Activated CD4-positive, alpha-beta T cell treated with anti-CD3 and anti-CD28 coated beads, Interleukin-2, amount 50 U/mL, for 24 hours (primary cell): ENCODE results near the gene SRY.
"Not testable (repeated sequence)": the region's sequence is repeated elsewhere in the genome, so short reads cannot be mapped to it uniquely, and the experiment has no call there.

ENCODE experiments used
- DNase-seq, 2 donors: peaks; one replicate each; pipeline ENCODE4 v3.0.0-alpha.2; 2020; ENCODE audit warnings: low read depth in 1 of 2, low spot score in 1 of 2

SRY gene

DNA sequence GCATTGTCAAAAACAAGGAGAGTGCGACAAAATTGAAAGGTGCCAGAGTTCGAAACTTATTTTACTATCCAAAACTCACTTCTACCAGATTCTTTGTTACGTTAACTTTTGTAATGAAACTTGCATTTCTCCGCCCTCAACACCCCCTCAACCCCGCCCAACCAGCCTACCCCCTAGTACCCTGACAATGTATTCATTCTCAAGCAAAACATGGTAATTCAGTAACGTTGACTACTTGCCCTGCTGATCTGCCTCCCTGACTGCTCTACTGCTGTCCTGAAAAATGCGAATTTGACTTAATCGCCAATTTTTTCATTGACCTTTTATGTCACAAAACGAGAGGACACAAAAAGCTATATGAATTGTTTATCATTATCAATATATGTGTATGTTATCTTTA is at the start of gene SRY:
SRY (minus strand) TSS at position 83 of the 400 bp plus-strand sequence; CDS start at position 4, 79 bp downstream.
- DNase-seq: no peak

DNA sequence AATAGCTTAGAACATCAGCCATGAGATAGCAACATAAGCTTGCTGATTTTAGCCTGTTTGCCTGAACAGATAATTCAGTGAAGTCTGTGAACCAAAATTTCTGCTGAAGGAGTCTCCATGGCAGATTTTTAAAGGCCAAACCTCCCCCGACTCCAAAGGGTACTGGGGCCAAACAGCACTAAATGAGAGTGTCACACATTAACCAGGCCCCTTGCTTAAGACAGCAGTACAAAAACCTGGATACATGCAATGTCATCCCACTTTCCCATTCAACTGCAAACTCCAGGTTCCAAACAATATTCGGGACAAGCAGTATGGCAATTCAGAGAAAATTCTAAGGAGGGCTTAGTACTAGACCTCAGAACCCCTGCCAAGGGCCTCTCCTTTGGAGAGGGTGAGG is 49.6 kb upstream of the SRY start:
- no peak for DNase-seq

DNA sequence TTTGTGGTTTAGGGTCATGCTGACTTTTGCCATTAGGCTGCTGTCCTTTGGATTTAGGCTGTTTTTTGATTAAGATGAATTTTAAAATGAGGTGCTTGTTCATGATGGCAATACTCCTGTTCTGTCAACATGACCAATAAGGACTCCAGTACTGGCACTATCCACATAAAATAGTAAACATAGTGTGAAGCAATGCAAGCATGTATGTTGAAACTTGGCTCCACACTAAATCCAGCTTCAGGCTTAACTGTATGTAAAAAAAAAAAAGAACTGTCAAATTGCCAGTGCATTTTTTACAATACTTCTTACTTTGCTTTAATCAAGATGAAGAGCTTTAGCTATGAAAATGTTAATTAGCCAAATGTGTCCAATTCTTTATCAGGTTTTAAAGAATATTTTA is 47.7 kb upstream of the SRY start:
- no peak for DNase-seq

DNA sequence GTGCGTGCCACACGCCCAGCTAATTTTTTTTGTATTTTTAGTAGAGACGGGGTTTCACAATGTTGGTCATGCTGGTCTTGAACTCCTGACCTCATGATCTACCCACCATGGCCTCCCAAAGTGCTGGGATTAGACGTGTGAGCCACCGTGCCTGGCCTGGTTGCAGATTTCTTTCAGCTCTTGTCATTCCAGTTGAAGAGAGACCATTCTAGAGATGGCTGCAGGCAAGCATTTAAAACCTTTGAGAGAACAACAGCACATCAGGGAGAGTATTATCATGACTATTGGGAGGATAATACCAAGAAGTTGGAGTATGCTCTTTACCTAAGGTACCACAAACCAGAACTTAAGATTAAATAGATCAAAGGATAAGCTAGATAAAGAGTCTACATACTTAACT is 41.0 kb upstream of the SRY start:
- DNase-seq: no peak

DNA sequence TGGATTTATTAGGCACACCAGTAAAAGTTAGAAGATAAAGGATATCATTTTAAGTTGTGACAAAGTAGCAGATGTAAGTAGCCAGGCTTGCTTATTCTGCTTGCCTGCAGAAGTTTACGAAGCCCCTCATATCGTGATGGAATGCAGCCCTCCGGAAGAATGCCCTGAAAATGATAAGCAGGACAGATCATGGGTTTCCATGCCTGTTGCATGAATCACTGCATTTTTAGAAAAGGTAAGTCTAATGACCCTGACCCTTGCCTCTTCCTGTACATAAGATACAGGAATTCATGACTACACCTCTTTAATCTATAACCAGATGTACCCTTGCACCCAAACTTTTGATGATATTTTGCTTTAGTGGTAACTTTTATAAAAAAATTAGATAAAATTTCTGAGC is 37.0 kb upstream of the SRY start:
- no peak for DNase-seq

DNA sequence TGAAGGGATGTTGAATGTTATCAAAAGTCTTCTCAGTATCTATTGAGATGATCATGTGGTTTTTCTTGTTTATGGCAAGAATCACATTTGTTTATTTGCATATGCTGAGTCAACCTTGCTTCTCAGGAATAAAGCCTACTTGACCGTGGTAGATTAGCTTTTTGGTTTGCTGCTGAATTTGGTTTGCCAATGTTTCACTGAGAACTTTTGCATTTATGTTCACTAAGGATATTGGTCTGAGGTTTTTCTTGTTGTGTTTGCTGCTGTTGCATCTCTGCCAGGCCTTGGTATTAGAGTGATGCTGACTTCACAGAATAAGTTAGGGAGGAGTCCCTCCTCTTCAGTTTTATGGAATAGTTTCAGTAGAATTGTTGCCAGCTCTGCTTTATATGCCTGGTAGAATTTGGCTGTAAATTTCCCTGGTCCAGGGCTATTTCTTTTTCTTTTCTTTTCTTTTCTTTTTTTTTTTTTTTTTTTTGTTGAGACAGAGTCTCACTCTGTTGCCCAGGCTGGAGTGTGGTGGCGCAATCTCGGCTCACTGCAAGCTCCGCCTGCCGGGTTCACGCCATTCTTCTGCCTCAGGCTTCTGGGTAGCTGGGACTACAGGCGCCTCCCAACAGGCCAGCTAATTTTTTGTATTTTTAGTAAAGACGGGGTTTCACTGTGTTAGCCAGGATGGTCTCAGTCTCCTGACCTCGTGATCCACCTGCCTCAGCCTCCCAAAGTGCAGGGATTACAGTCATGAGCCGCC is 29.8 kb upstream of the SRY start:
- not testable (repeated sequence) for DNase-seq

DNA sequence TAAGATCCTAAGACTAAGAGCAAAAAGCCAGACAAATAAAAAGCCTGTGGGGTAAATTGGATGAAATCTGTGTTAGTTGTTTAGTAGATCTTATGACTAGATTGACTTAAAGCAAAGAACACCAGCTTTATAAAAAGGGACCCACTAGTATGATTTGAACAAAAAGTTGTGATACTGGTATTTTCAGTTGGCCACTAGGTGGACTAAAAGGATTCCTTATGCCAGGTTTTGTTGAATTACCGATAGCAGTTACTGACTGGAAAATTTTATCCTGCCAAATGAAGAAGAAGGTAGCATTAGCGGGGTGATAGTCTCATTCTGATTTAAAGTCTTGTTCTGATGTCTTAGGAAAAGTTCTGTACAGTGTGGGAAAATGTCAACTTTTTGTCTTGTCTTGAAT is 12.8 kb upstream of the SRY start:
- DNase-seq: no peak

DNA sequence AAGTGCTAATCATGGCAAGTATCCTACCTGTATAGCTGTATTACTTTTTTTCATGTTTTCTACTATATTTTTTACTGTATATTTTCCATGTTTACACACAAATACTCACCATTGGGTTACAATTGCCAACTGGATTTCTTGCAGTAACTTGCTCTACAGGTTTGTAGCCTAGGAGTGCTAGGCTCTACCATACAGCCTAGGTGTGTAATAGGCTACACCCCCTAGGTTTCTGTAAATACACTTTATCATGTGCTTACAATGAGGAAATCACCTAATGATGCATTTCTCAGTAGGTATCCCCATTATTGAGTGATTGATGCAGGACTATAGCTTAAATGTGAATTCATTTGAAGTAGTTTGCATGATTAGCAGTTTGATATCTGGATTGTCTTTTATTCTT is 10.5 kb upstream of the SRY start:
- DNase-seq: no peak

DNA sequence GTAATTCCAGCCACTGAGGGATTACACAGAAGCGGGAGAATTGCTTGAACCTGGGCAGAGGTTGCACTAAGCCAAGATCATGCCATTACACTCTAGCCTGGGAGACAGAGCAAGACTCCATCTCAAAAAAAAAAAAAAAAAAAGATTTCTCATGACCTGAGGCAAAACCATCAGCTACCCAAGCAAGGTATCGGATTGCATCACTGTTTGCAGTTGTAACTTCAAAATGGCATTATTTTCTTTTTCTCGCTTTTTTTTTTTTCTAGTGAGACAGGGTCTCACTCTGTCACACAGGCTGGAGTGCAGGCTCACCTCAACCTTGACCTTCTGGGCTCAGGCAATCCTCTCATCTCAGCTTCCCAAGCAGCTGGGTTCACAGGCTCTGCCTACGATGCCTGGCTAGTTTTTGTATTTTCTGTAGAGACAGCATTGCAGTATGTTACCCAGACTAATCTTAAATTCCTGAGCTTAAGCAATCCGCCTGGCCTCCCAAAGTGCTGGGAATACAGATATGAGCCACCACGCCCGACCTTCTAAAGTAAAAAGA is 9.6 kb upstream of the SRY start:
- DNase-seq: no peak

DNA sequence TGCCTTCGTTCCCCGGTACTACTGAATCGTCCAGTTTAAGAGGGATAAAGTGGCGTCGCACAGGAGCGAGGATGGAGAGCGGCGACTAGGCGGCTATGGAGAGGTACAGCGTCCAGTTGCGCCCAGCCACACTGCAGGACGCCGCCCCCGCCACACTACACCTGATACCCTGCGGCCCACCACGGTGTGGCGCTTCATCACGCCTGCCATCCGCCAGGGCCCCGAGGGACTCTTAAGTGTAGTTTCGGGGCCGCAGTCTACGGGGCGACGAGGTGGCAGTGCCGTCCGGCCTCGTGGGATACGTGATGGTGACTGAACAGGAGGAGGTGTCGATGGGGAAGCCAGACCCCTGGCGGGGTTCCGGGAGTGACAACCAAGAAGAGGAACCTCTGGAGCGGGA is 2.3 kb upstream of the SRY start:
- no peak for DNase-seq

DNA sequence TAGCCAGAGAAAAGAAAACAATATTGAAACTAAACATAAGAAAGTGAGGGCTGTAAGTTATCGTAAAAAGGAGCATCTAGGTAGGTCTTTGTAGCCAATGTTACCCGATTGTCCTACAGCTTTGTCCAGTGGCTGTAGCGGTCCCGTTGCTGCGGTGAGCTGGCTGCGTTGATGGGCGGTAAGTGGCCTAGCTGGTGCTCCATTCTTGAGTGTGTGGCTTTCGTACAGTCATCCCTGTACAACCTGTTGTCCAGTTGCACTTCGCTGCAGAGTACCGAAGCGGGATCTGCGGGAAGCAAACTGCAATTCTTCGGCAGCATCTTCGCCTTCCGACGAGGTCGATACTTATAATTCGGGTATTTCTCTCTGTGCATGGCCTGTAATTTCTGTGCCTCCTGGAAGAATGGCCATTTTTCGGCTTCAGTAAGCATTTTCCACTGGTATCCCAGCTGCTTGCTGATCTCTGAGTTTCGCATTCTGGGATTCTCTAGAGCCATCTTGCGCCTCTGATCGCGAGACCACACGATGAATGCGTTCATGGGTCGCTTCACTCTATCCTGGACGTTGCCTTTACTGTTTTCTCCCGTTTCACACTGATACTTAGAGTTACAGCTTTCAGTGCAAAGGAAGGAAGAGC is 488 bp downstream of the SRY start:
- no peak for DNase-seq
